ENCODE results near the gene ARAP1.
A peak's percentile ranks its signal among the peaks of the same experiment; 100 is the strongest.

The ARAP1 gene

GRCh38 chr11:72652873-72653630 lies 99.2 kb downstream of the ARAP1 start:
- no peak for DNase-seq

- no peak for DNase-seq
Measured at GRCh38 chr11:72652133-72652532, 100.1 kb downstream of the ARAP1 start.

- DNase-seq = no peak
Measured at GRCh38 chr11:72649215-72649976, 102.8 kb downstream of the ARAP1 start.

- DNase-seq = no peak
Measured at GRCh38 chr11:72648384-72649136, 103.6 kb downstream of the ARAP1 start.

GRCh38 chr11:72647882-72648281 lies 104.3 kb downstream of the ARAP1 start:
- DNase-seq = no peak

GRCh38 chr11:72646472-72646871 lies 105.7 kb downstream of the ARAP1 start:
- no peak for DNase-seq

- no peak for DNase-seq
Measured at GRCh38 chr11:72646024-72646423, 106.2 kb downstream of the ARAP1 start.

- DNase-seq = no peak
Measured at GRCh38 chr11:72643547-72643946, 108.7 kb downstream of the ARAP1 start.

GRCh38 chr11:72642884-72643522 lies 109.2 kb downstream of the ARAP1 start:
- peak; percentile 44 for DNase-seq

GRCh38 chr11:72642043-72642883 lies 109.9 kb downstream of the ARAP1 start:
- DNase-seq = no peak

GRCh38 chr11:72641522-72642042 lies 110.6 kb downstream of the ARAP1 start:
- DNase-seq = no peak

GRCh38 chr11:72639502-72640375 lies 112.5 kb downstream of the ARAP1 start:
- no peak for DNase-seq

GRCh38 chr11:72637926-72638325 lies 114.3 kb downstream of the ARAP1 start:
- no peak for DNase-seq

GRCh38 chr11:72637198-72637597 lies 115.0 kb downstream of the ARAP1 start:
- DNase-seq = no peak

GRCh38 chr11:72636376-72636775 lies 115.8 kb downstream of the ARAP1 start:
- no peak for DNase-seq

GRCh38 chr11:72635933-72636332 lies 116.3 kb downstream of the ARAP1 start:
- no peak for DNase-seq

GRCh38 chr11:72635309-72635915 lies 116.8 kb downstream of the ARAP1 start:
- DNase-seq = no peak
